BLaER1 treated with 17β-estradiol and CSF1 and Interleukin-3, amounts not matched to agents 10 nM and 100 nM (cell line): ENCODE data around the gene STIMATE.
A peak's percentile ranks its signal among the peaks of the same experiment; 100 is the strongest.

Experiments
- H3K27ac ChIP-seq, 11 experiments: shearing (Covaris generic); formaldehyde crosslinking; 2 replicates each; pipeline ENCODE4 v1.8.1; 2022
- H3K27me3 ChIP-seq, 11 experiments: shearing (Covaris generic); formaldehyde crosslinking; 2 replicates each; pipeline ENCODE4 v1.8.1; 2022
- H3K36me3 ChIP-seq, 11 experiments: shearing (Covaris generic); formaldehyde crosslinking; 2 replicates each; pipeline ENCODE4 v1.8.1; 2022
- H3K4me1 ChIP-seq, 10 experiments: shearing (Covaris generic); formaldehyde crosslinking; 2 replicates each; pipeline ENCODE4 v1.8.1; 2022
- H3K4me2 ChIP-seq, 11 experiments: shearing (Covaris generic); formaldehyde crosslinking; 2 replicates each; pipeline ENCODE4 v1.8.1; 2022
- H3K4me3 ChIP-seq, 10 experiments: shearing (Covaris generic); formaldehyde crosslinking; 2 replicates each; pipeline ENCODE4 v1.8.1; 2022
- H3K9ac ChIP-seq, 11 experiments: shearing (Covaris generic); formaldehyde crosslinking; 2 replicates each; pipeline ENCODE4 v1.8.1; 2022
- H3K9me3 ChIP-seq, 11 experiments: shearing (Covaris generic); formaldehyde crosslinking; replicated peaks in 1 of 11; 2 replicates each; pipeline ENCODE4 v1.8.1; 2022
- H4K20me1 ChIP-seq, 11 experiments: shearing (Covaris generic); formaldehyde crosslinking; 2 replicates each; pipeline ENCODE4 v1.8.1; 2022
- Cebpa-rat ChIP-seq, 11 experiments: shearing (Covaris generic); IDR thresholded peaks; 2 replicates each; pipeline ENCODE4 v1.8.1; 2022

STIMATE gene

DNA sequence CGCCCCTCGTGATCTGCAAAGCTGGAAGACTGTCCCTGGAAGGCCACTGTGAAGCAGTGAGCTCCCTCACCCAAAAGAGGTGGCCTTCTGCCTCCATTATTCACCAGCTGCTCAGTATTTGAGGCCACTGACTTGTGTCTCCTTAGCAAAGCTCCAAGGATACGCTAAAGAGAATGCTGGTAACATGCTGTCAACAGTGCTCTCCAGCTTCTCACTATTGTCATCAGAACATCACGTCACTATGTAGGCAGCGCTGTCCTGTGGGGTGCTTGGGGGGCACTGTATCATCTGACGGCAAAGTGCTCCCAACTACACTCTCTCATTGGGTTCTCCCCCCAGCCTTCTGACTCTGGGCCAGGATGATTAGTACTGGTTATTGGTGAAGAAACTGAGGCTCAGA lies 81.1 kb downstream of the STIMATE start:
- Histone ChIP-seq H3K4me3 (no peak overlapping the region), H3K4me2 (0 out of 22 replicates have a peak overlapping the region, but pooled peaks of 3 of the 11 experiments have one; percentile 9 to 89 (median 18)), H3K27me3 (no peaks in the 10 kb centered on the region), H4K20me1 (no peaks in the 10 kb centered on the region), H3K9ac (no peak overlapping the region), H3K4me1 (peaks cover 0 to 90% (median 72%) of the 10 kb centered on the region in 10 experiments; a peak in 18 of 20 replicates), H3K27ac (peak overlapping the region in 5 of 11 experiments; percentile 12 to 97 (median 31); a peak in 9 of 22 replicates), H3K36me3 (no peaks in the 10 kb centered on the region), H3K9me3 (no peaks in the 10 kb centered on the region)
- no peak for TF ChIP-seq Cebpa-rat (IDR thresholded peaks at IDR 0.05)

GRCh38 chr3:52813810-52814209 lies 83.5 kb downstream of the STIMATE start:
- H3K36me3 ChIP-seq = no peaks in the 10 kb centered on the region
- H3K4me3 ChIP-seq = no peak overlapping the region
- H4K20me1 ChIP-seq = no peaks in the 10 kb centered on the region
- peak overlapping the region in 8 of 11 experiments; percentile 18 to 89 (median 68); a peak in 15 of 22 replicates for H3K4me2 ChIP-seq
- H3K27me3 ChIP-seq = no peaks in the 10 kb centered on the region
- H3K9me3 ChIP-seq = no peaks in the 10 kb centered on the region
- peak overlapping the region in 6 of 11 experiments; percentile 6 to 50 (median 28); a peak in 6 of 22 replicates for H3K9ac ChIP-seq
- TF ChIP-seq Cebpa-rat (IDR thresholded peaks at IDR 0.05) = no peak
- peaks cover 12 to 94% (median 85%) of the 10 kb centered on the region in 10 experiments for H3K4me1 ChIP-seq
- H3K27ac ChIP-seq = peak overlapping the region in 8 of 11 experiments; percentile 13 to 97 (median 75); a peak in 14 of 22 replicates

GRCh38 chr3:52811452-52812011 lies 85.8 kb downstream of the STIMATE start:
- no peaks in the 10 kb centered on the region for H3K27me3 ChIP-seq
- H3K4me3 ChIP-seq = no peak overlapping the region
- no peak for TF ChIP-seq Cebpa-rat (IDR thresholded peaks at IDR 0.05)
- no peaks in the 10 kb centered on the region; a peak in 2 of 22 replicates for H3K9me3 ChIP-seq
- H3K4me1 ChIP-seq = peaks cover 12 to 100% (median 95%) of the 10 kb centered on the region in 10 experiments
- H3K4me2 ChIP-seq = peak overlapping the region in 8 of 11 experiments; percentile 75 to 91 (median 85); a peak in 15 of 22 replicates
- no peaks in the 10 kb centered on the region for H4K20me1 ChIP-seq
- H3K9ac ChIP-seq = peak overlapping the region in 5 of 11 experiments; percentile 68 to 82 (median 81); a peak in 4 of 22 replicates
- H3K36me3 ChIP-seq = peaks cover 0 to 7% (median 0%) of the 10 kb centered on the region in 11 experiments; a peak in 2 of 22 replicates
- H3K27ac ChIP-seq = peak overlapping the region in 7 of 11 experiments; percentile 79 to 97 (median 95); a peak in 14 of 22 replicates

GRCh38 chr3:52810923-52811322 lies 86.4 kb downstream of the STIMATE start:
- TF ChIP-seq Cebpa-rat (IDR thresholded peaks at IDR 0.05) = no peak
- peak overlapping the region in 6 of 11 experiments; percentile 67 to 82 (median 80); a peak in 11 of 22 replicates for H3K9ac ChIP-seq
- peak overlapping the region in 8 of 11 experiments; percentile 76 to 97 (median 95); a peak in 16 of 22 replicates for H3K27ac ChIP-seq
- no peaks in the 10 kb centered on the region for H4K20me1 ChIP-seq
- H3K36me3 ChIP-seq = peaks cover 0 to 7% (median 0%) of the 10 kb centered on the region in 11 experiments; a peak in 2 of 22 replicates
- peak overlapping the region in 8 of 11 experiments; percentile 75 to 91 (median 85); a peak in 16 of 22 replicates for H3K4me2 ChIP-seq
- H3K4me1 ChIP-seq = peaks cover 12 to 100% (median 99%) of the 10 kb centered on the region in 10 experiments
- H3K9me3 ChIP-seq = no peaks in the 10 kb centered on the region; a peak in 2 of 22 replicates
- no peaks in the 10 kb centered on the region for H3K27me3 ChIP-seq
- no peak overlapping the region for H3K4me3 ChIP-seq

DNA sequence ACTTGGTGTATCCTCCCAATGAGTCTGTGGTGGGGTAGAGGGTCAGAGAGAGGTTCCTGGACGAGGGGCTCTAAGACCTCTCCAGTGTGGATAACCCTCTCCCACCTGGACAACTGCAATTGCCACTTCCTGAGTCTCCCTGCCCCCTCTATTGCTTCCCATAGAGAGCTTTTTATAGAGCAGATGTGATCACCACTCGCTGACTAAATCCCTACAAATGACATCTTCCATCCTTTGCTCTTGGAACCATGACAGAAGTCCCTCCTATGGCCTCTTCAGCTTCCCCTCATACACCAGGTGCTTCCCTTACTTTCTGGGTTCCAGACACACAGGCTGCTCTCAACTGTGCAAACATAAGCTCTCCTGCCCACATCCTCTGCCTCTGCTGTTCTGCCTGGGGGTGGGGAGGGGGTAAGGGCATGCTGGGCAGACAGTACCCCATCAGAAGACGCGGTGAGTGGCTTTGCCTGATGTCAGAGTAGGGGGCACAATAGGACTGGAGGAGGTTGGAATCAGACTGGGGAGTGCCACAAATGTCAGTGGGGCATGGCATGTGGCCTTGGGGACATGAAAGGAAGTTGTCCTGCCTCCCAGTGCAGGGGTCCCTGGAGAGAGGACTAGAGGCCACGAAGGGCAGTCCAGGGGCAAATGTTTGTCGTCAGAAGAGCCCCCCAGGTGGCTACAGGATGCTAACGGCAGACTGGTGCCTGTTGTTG lies 87.5 kb downstream of the STIMATE start:
- Histone ChIP-seq H3K4me2 (peak overlapping the region; percentile 31 to 91 (median 82)), H3K4me1 (peaks cover 23 to 100% (median 100%) of the 10 kb centered on the region in 10 experiments), H3K27me3 (no peaks in the 10 kb centered on the region), H3K9ac (peak overlapping the region in 8 of 11 experiments; percentile 39 to 82 (median 74); a peak in 15 of 22 replicates), H3K36me3 (peaks cover 0 to 7% (median 0%) of the 10 kb centered on the region in 11 experiments; a peak in 2 of 22 replicates), H3K4me3 (peak overlapping the region in 3 of 10 experiments; percentile 3 to 35 (median 33); a peak in 4 of 20 replicates), H4K20me1 (no peaks in the 10 kb centered on the region), H3K9me3 (no peaks in the 10 kb centered on the region; a peak in 2 of 22 replicates), H3K27ac (peak overlapping the region in 9 of 11 experiments; percentile 34 to 97 (median 95); a peak in 18 of 22 replicates)
- peak in 4 of 11 experiments; percentile 20 to 67 (median 27); a peak in 2 of 22 replicates for TF ChIP-seq Cebpa-rat (IDR thresholded peaks at IDR 0.05)

DNA sequence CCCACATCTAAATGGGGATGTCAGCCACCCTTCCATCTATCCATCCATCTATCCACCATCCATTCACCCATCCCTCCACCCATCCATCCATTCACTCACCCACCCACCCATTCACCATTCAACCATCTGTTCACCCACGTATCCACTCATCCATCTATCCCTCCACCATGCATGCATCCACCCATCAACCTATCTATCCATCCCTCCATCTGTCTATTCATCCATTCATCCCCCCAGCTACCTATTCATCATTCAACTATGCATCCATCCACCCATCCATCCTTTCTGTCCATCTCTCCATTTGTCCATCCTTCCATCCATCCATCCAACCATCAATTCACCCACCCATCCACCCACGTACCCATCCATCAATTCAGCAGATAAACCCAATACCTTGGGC lies 88.2 kb downstream of the STIMATE start:
- Histone ChIP-seq H3K4me2 (peak overlapping the region in 10 of 11 experiments; percentile 54 to 91 (median 82); a peak in 19 of 22 replicates), H3K9me3 (no peaks in the 10 kb centered on the region; a peak in 2 of 22 replicates), H4K20me1 (no peaks in the 10 kb centered on the region), H3K4me1 (peaks cover 24 to 100% (median 100%) of the 10 kb centered on the region in 10 experiments), H3K9ac (peak overlapping the region in 7 of 11 experiments; percentile 51 to 82 (median 79); a peak in 15 of 22 replicates), H3K36me3 (peaks cover 0 to 7% (median 0%) of the 10 kb centered on the region in 11 experiments; a peak in 2 of 22 replicates), H3K4me3 (peak overlapping the region in 3 of 10 experiments; percentile 3 to 20 (median 8); a peak in 3 of 20 replicates), H3K27ac (peak overlapping the region in 8 of 11 experiments; percentile 76 to 97 (median 95); a peak in 18 of 22 replicates), H3K27me3 (no peaks in the 10 kb centered on the region)
- TF ChIP-seq Cebpa-rat (IDR thresholded peaks at IDR 0.05) = no peak

DNA sequence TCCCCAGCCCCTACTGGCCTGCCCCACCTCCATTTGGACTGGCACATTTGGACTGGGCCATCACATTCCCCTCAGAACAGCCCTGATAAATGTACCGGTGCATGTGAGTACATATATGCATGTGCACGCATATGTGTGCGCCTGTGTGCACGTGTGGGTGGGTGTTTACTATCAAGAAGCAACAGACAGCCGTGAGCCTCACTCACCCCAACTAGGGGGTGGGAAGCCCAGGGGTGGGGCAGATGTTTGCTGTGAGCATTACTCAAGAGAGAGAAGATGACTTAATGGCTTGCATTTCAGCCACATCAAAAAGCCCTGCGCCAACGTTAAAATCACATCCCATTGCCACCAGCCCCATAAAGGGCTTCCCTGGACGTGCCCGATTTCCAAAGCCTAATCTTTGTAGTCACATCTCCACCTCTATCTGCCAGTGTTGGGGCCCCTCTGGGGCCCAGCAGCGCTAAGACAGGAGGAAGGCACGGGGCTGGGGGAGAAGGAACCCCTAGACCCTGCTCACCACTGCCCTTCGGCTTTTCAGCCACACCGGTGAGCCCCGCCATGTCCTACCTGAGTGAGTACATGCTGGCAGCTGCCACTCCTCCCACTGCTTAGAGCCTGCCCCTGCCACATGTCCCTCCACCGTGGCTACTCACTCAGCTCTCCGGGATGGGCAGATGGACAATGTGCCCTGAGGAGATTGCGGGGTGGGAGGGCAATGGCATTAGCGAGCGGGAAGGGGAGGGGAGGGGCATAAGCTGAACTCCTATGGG lies 91.9 kb downstream of the STIMATE start:
- Histone ChIP-seq H3K9ac (peak overlapping the region in 7 of 11 experiments; percentile 36 to 82 (median 68); a peak in 12 of 22 replicates), H3K27me3 (no peaks in the 10 kb centered on the region), H3K27ac (peak overlapping the region in 8 of 11 experiments; percentile 35 to 97 (median 95); a peak in 16 of 22 replicates), H3K4me2 (peak overlapping the region; percentile 26 to 91 (median 82); a peak in 20 of 22 replicates), H4K20me1 (no peaks in the 10 kb centered on the region), H3K36me3 (peaks cover 0 to 7% (median 0%) of the 10 kb centered on the region in 11 experiments; a peak in 2 of 22 replicates), H3K4me3 (no peak overlapping the region), H3K4me1 (peaks cover 24 to 75% (median 69%) of the 10 kb centered on the region in 10 experiments), H3K9me3 (no peaks in the 10 kb centered on the region; a peak in 2 of 22 replicates)
- TF ChIP-seq Cebpa-rat (IDR thresholded peaks at IDR 0.05) = peak in 2 of 11 experiments; percentile 34 to 35; a peak in 2 of 22 replicates

DNA sequence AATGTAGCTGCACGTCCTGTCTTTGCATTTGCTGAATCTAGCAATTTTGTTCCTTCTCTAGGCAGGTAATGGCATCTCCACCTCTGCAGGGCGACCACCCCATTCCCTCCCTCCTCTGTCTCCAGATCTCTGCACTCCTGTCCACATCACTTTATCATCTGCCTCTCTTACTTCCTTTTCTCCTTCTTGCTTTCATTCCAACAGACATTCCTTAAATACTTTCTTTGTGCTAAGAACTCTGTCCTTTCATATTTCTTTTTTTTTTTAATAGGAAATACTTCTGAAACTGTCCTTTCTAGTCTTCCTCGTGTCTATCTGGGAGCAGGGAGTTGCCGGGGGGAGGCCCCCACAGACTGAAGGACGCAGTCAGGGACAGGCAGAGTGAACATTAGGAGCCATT lies 95.5 kb downstream of the STIMATE start:
- H4K20me1 ChIP-seq = no peaks in the 10 kb centered on the region
- no peak overlapping the region for H3K4me2 ChIP-seq
- no peak overlapping the region for H3K4me3 ChIP-seq
- H3K9ac ChIP-seq = no peak overlapping the region
- peak overlapping the region in 3 of 11 experiments; percentile 38 to 58 (median 50); a peak in 4 of 22 replicates for H3K27ac ChIP-seq
- no peaks in the 10 kb centered on the region for H3K36me3 ChIP-seq
- peaks cover 12 to 75% (median 53%) of the 10 kb centered on the region in 10 experiments for H3K4me1 ChIP-seq
- TF ChIP-seq Cebpa-rat (IDR thresholded peaks at IDR 0.05) = no peak
- H3K9me3 ChIP-seq = no peaks in the 10 kb centered on the region
- H3K27me3 ChIP-seq = no peaks in the 10 kb centered on the region
